Upper lobe of left lung (tissue), 4 donors: Measurements from ENCODE around the gene MOV10L1.

Experiments
- EP300 ChIP-seq, 4 donors: sonication (generic); formaldehyde crosslinking; IDR thresholded peaks; one replicate each; pipeline ENCODE4 v1.5.1; 2017; ENCODE audit warnings: antibody characterized with exemption in 4 of 4, control low read depth in 2 of 4
- POLR2A ChIP-seq, 4 donors: fragments of 450-650 bp; IDR thresholded peaks; one replicate each; pipeline ENCODE4 v1.5.1; 2016 to 2017; ENCODE audit warnings: antibody characterized with exemption in 4 of 4, mild to moderate bottlenecking in 2 of 4
- TF ChIP-seq, protein P1 (sequence below), 6 experiments: fragments of 450-650 bp in 4 of 6; fragments of 200-600 bp in 2 of 6; sonication (generic) in 2 of 6; IDR thresholded peaks; one replicate each; pipeline ENCODE4 v1.5.1; 2016 to 2019; ENCODE audit warnings: antibody characterized with exemption in 6 of 6

DNA sequence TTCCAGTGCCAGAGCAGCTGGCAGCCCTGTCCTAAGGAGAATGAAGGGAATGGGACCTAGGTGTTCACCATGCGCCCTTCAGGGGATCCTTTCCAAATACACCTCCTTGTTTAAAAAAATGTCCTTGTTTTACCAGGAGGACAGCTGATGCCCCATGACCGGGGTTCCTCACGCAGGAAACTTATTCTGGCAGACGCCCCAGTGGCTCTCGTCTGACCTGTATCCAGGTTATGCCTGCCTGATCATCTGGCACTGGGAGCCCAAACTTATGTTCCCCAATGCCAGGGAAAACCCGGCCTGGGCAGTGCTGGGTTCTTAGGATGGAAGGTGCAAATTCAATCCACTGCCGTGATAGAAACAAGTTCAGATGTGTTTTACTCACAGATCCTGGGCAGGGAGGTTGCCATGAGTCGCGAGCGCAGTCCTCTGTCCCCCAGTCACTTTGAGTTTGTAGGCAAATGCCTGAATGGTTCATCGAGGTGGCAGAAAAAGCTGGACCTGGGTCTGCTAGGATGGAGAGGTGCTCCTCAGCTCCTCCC is 31.5 kb downstream of the MOV10L1 start:
- TF ChIP-seq, protein P1, sequence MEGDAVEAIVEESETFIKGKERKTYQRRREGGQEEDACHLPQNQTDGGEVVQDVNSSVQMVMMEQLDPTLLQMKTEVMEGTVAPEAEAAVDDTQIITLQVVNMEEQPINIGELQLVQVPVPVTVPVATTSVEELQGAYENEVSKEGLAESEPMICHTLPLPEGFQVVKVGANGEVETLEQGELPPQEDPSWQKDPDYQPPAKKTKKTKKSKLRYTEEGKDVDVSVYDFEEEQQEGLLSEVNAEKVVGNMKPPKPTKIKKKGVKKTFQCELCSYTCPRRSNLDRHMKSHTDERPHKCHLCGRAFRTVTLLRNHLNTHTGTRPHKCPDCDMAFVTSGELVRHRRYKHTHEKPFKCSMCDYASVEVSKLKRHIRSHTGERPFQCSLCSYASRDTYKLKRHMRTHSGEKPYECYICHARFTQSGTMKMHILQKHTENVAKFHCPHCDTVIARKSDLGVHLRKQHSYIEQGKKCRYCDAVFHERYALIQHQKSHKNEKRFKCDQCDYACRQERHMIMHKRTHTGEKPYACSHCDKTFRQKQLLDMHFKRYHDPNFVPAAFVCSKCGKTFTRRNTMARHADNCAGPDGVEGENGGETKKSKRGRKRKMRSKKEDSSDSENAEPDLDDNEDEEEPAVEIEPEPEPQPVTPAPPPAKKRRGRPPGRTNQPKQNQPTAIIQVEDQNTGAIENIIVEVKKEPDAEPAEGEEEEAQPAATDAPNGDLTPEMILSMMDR (IDR thresholded peaks at IDR 0.05), result no peak
- TF ChIP-seq POLR2A (IDR thresholded peaks at IDR 0.05) (no peak), EP300 (IDR thresholded peaks at IDR 0.05) (no peak)
